ENCODE data around the gene TEX2. TPM values are rescaled to one million over a fixed set of nuclear protein-coding genes. Genes with fewer than 3 reads are reported as not detected.
A peak's percentile ranks its signal among the peaks of the same experiment; 100 is the strongest.

The TEX2 gene
- total and polyA plus RNA-seq, 9 of the 15 experiments (the other 6 are each of a cell fraction or from before 2014, with no cell fraction given): 4.1 to 27.6 (median 19.3) TPM

DNA sequence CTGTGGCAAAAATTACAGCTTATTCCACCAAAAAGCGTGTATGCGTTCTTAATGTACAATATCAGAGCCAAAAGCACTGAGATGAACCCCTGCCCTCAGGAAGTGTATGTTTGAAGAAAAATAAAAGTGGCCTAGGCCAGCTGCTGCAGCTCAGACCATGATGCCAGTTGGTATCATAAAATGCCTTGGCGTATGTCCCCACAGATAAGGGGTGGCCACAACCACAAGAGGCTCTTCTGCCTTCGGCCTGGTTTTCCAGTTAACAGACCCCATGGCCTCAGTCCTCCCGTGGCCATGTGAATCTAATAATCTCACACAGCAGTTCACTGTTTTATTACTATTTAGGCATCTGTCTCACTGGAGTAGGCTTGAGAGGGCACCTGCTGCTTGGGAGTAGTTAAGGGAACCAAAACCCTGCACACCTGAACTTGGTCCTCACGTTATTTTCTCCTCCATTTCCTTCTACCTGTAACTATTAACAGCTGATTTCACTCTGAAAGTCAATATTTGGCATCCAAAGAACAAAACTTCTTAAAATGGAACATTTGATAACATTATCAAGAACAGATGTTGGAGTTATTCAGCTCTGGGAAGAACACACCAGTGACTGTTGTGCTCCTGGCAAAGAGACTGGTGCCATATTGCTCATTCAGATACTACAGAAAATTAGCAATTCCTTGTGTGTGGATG is 98.3 kb downstream of the TEX2 start:
- H4K20me1 ChIP-seq (replicated peaks; ENCODE audit: control insufficient read depth, insufficient read depth, low read length): no peaks in the 10 kb centered on the region
- in situ Hi-C loops (cut with MboI) (no loop called here), intact Hi-C loops (cut with micrococcal nuclease) (no loop called here)
- no peak overlapping the region for H2AFZ ChIP-seq (ENCODE audit: low read depth, low read length)
- WGBS (ENCODE audit: insufficient coverage, low coverage, missing lambda C conversion rate): 92% methylated on average over 6 of the region's 6 CpGs
- BruUV-seq (replicated peaks): no TSS peak
- no peak overlapping the region for H3K27ac ChIP-seq (ENCODE audit: extremely low read depth, low read depth, low read length)
- FAIRE-seq (peak; percentile 29), ATAC-seq (no peak), DNase-seq (ENCODE audit: extremely low read depth in 1 of 4, low spot score in 3 of 4) (no peak)
- H3K9me1 ChIP-seq (ENCODE audit: control insufficient read depth, insufficient read depth, low read length): no peaks in the 10 kb centered on the region
- H3K4me1 ChIP-seq (replicated peaks in 1 of 2; ENCODE audit: control insufficient read depth in 2 of 2, insufficient read depth in 2 of 2, low read length in 2 of 2): no peaks in the 10 kb centered on the region
- no peak overlapping the region for H3K9ac ChIP-seq (ENCODE audit: insufficient read depth in 1 of 2, low read depth in 2 of 2, low read length in 2 of 2)
- ChIA-PET POLR2A (interaction anchor here (0.8 to 1.9 kb wide), 4 partner anchors 12 to 19 kb away, joined by 3 to 6 read pairs (median 4); no protein-coding TSS in a partner anchor), CTCF (ENCODE audit: low intra/inter-chr PET ratio) (no interaction called here)
- TF ChIP-seq, protein P1, sequence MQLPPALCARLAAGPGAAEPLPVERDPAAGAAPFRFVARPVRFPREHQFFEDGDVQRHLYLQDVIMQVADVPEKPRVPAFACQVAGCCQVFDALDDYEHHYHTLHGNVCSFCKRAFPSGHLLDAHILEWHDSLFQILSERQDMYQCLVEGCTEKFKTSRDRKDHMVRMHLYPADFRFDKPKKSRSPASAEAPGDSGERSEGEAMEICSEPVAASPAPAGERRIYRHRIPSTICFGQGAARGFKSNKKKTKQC (CRISPR knock-in tag; IDR thresholded peaks at IDR 0.05): no peak
- TF ChIP-seq NFATC3 (IDR thresholded peaks at IDR 0.05): no peak
- no peak for TF ChIP-seq ZNF707 (CRISPR knock-in tag; conservative IDR thresholded peaks at IDR 0.05)
- TF ChIP-seq PPARD (CRISPR knock-in tag; IDR thresholded peaks at IDR 0.05): no peak
- TF ChIP-seq, protein P2, sequence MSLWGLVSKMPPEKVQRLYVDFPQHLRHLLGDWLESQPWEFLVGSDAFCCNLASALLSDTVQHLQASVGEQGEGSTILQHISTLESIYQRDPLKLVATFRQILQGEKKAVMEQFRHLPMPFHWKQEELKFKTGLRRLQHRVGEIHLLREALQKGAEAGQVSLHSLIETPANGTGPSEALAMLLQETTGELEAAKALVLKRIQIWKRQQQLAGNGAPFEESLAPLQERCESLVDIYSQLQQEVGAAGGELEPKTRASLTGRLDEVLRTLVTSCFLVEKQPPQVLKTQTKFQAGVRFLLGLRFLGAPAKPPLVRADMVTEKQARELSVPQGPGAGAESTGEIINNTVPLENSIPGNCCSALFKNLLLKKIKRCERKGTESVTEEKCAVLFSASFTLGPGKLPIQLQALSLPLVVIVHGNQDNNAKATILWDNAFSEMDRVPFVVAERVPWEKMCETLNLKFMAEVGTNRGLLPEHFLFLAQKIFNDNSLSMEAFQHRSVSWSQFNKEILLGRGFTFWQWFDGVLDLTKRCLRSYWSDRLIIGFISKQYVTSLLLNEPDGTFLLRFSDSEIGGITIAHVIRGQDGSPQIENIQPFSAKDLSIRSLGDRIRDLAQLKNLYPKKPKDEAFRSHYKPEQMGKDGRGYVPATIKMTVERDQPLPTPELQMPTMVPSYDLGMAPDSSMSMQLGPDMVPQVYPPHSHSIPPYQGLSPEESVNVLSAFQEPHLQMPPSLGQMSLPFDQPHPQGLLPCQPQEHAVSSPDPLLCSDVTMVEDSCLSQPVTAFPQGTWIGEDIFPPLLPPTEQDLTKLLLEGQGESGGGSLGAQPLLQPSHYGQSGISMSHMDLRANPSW (CRISPR knock-in tag; IDR thresholded peaks at IDR 0.05): no peak
- no peak for TF ChIP-seq GATA2 (CRISPR knock-in tag; IDR thresholded peaks at IDR 0.05)
- TF ChIP-seq SMARCB1 (IDR thresholded peaks at IDR 0.05; ENCODE audit: insufficient read length, low read depth): no peak
- no peak for TF ChIP-seq E2F3 (CRISPR knock-in tag; IDR thresholded peaks at IDR 0.05)
- TF ChIP-seq, protein P3, sequence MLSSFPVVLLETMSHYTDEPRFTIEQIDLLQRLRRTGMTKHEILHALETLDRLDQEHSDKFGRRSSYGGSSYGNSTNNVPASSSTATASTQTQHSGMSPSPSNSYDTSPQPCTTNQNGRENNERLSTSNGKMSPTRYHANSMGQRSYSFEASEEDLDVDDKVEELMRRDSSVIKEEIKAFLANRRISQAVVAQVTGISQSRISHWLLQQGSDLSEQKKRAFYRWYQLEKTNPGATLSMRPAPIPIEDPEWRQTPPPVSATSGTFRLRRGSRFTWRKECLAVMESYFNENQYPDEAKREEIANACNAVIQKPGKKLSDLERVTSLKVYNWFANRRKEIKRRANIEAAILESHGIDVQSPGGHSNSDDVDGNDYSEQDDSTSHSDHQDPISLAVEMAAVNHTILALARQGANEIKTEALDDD (IDR thresholded peaks at IDR 0.05): no peak
- TF ChIP-seq KLF10 (CRISPR knock-in tag; IDR thresholded peaks at IDR 0.05): no peak
- TF ChIP-seq BMI1 (IDR thresholded peaks at IDR 0.05; ENCODE audit: low read length): no peak
- no peak for TF ChIP-seq ZNF282 (CRISPR knock-in tag; IDR thresholded peaks at IDR 0.05)
- no peak for TF ChIP-seq ZFPM2 (CRISPR knock-in tag; IDR thresholded peaks at IDR 0.05)
- TF ChIP-seq ZNF224 (CRISPR knock-in tag; IDR thresholded peaks at IDR 0.05): no peak
- no peak for TF ChIP-seq HEY1 (CRISPR knock-in tag; IDR thresholded peaks at IDR 0.05; ENCODE audit: borderline replicate concordance)
- no peak for TF ChIP-seq BRCA1 (IDR thresholded peaks at IDR 0.05)
- no peak for TF ChIP-seq BRCA1 (CRISPR knock-in tag; IDR thresholded peaks at IDR 0.05)
- TF ChIP-seq, protein P4, sequence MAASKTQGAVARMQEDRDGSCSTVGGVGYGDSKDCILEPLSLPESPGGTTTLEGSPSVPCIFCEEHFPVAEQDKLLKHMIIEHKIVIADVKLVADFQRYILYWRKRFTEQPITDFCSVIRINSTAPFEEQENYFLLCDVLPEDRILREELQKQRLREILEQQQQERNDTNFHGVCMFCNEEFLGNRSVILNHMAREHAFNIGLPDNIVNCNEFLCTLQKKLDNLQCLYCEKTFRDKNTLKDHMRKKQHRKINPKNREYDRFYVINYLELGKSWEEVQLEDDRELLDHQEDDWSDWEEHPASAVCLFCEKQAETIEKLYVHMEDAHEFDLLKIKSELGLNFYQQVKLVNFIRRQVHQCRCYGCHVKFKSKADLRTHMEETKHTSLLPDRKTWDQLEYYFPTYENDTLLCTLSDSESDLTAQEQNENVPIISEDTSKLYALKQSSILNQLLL (CRISPR knock-in tag; IDR thresholded peaks at IDR 0.05; ENCODE audit: borderline replicate concordance): no peak
- H3K4me3 ChIP-seq: no peak overlapping the region
- H3K27me3 ChIP-seq (ENCODE audit: control insufficient read depth in 2 of 2, insufficient read depth in 2 of 2, low read length in 2 of 2): no peaks in the 10 kb centered on the region
- no peaks in the 10 kb centered on the region for H3K79me2 ChIP-seq (ENCODE audit: control insufficient read depth, insufficient read depth, low read length)
- H3K4me2 ChIP-seq (ENCODE audit: insufficient read depth, low read length): no peak overlapping the region
- H3K9me3 ChIP-seq (replicated peaks; ENCODE audit: control insufficient read depth, insufficient read depth, low read depth, low read length): no peaks in the 10 kb centered on the region
- peaks cover 53% of the 10 kb centered on the region for H3K36me3 ChIP-seq (ENCODE audit: control insufficient read depth, insufficient read depth, low read length)
